ENCODE measurements around the gene ARHGEF16.

DNA sequence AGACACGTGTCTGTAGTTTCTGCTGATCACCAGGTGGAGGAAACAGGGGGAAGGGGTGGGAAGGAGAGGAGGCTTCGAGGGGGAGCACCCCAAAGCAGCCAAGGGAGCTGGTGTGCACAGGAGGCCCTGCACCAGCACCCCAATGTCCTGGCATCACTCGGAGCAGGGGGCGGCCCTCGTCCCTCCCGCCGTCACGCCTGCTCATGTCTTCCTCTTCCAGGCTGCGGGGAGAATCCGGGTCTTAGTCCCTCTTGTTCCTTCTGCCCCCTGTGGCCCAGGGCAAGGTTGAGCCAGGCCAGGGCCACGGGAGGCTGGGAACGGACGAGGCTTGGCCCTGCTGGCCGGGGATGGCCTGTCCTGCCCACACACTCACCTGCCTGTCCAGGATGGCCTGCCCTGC, 21.4 kb upstream of the ARHGEF16 start:
- TF ChIP-seq POLR2A (IDR thresholded peaks at IDR 0.05), result no peak
- TF ChIP-seq, protein P1, sequence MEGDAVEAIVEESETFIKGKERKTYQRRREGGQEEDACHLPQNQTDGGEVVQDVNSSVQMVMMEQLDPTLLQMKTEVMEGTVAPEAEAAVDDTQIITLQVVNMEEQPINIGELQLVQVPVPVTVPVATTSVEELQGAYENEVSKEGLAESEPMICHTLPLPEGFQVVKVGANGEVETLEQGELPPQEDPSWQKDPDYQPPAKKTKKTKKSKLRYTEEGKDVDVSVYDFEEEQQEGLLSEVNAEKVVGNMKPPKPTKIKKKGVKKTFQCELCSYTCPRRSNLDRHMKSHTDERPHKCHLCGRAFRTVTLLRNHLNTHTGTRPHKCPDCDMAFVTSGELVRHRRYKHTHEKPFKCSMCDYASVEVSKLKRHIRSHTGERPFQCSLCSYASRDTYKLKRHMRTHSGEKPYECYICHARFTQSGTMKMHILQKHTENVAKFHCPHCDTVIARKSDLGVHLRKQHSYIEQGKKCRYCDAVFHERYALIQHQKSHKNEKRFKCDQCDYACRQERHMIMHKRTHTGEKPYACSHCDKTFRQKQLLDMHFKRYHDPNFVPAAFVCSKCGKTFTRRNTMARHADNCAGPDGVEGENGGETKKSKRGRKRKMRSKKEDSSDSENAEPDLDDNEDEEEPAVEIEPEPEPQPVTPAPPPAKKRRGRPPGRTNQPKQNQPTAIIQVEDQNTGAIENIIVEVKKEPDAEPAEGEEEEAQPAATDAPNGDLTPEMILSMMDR (IDR thresholded peaks at IDR 0.05), result no peak
- TF ChIP-seq EP300 (IDR thresholded peaks at IDR 0.05), result no peak
- TF ChIP-seq POLR2AphosphoS5 (IDR thresholded peaks at IDR 0.05), result no peak
